Measurements from ENCODE around the gene UACA. TPM values are rescaled to one million over a fixed set of nuclear protein-coding genes. Genes with fewer than 3 reads are reported as not detected.

UACA gene
- total and polyA plus RNA-seq, 3 experiments from 2014 or later, result 0.53 to 0.81 TPM; not detected in 1

DNA sequence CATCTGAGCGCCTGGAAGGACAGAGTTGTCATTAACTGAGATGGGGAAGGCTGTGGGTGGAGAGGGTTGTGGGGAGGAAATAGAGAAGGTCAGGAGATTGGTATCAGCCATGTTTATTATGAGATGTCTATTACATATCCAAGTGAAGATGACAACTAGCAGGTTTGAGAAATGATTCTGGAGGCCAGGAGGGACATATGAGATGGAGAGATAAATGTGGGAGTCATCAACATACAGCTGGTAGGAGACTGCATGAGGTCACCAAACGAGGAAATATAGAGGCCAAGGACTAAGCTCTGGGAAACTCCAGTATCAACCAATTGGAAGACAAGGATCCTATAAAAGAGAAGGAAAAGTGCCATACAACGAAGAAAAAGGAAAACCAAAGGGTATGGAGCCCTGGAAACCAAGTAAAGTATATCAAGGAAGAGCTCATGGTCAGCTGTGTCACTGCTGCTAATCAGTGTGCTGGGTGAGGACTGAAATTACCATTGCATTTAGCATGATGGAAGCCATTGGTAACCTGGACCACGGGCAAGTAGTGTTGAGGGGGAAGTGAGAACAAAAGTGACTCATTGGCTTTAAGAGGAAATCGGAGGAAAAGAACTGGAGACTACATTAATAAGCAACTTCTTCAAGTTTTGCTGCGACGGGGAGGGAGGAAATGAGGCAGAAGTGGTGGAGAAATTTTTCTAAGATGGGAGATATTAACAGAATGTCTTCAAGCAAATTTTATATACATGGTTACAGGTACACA is 14.0 kb upstream of the UACA start:
- Histone ChIP-seq H3K4me3 (ENCODE audit: low read length) (no peak overlapping the region), H3K9me3 (ENCODE audit: low read length) (no peaks in the 10 kb centered on the region), H3K27me3 (ENCODE audit: insufficient read depth, low read length, poor library complexity, severe bottlenecking) (no peaks in the 10 kb centered on the region), H3K27ac (ENCODE audit: low read depth, low read length) (no peak overlapping the region), H3K4me1 (ENCODE audit: insufficient read depth, low read length) (no peaks in the 10 kb centered on the region), H3K36me3 (ENCODE audit: insufficient read depth, low read length) (no peaks in the 10 kb centered on the region)
- Mint-ChIP-seq H3K4me1 (no peaks in the 10 kb centered on the region), H3K27me3 (peaks cover 27 to 29% of the 10 kb centered on the region in 2 donors), H3K9me3 (no peaks in the 10 kb centered on the region), H3K36me3 (peaks cover 0 to 2% (median 0%) of the 10 kb centered on the region in 3 donors), H3K4me3 (no peak overlapping the region), H3K27ac (no peak overlapping the region)
- DNase-seq, result no peak
- CTCF ChIA-PET, result no interaction called here
- POLR2A ChIA-PET, result no interaction called here

DNA sequence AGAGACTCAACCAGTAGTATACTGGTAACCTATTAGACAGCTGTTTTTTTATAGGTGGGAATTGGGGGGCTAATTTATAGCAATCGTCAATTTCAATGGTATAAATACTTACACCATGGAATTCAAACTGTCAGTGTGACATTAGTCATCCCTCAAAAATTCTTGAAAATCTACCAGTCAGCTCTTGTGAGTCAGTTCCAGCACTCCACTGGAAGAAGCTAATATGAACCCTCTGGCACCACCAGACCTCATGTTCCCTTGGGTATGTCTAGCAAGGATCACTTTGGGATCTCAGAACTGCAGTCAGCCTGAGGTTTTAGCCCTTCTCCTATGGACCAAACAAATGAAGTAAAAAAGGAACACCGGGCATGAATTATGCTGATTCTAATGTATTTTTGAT is 11.8 kb upstream of the UACA start:
- Histone ChIP-seq H3K4me1 (ENCODE audit: insufficient read depth, low read length) (no peaks in the 10 kb centered on the region), H3K27ac (ENCODE audit: low read depth, low read length) (no peak overlapping the region), H3K4me3 (ENCODE audit: low read length) (no peak overlapping the region), H3K9me3 (ENCODE audit: low read length) (no peaks in the 10 kb centered on the region), H3K27me3 (ENCODE audit: insufficient read depth, low read length, poor library complexity, severe bottlenecking) (no peaks in the 10 kb centered on the region), H3K36me3 (ENCODE audit: insufficient read depth, low read length) (no peaks in the 10 kb centered on the region)
- H3K27me3 Mint-ChIP-seq, result peaks cover 13 to 23% of the 10 kb centered on the region in 2 donors
- H3K4me1 Mint-ChIP-seq, result no peaks in the 10 kb centered on the region
- DNase-seq, result no peak
- H3K9me3 Mint-ChIP-seq, result no peaks in the 10 kb centered on the region
- no peak overlapping the region for H3K4me3 Mint-ChIP-seq
- H3K27ac Mint-ChIP-seq, result peak overlapping the region in 1 of 8 donors; percentile 11
- ChIA-PET POLR2A (no interaction called here), CTCF (no interaction called here)
- no peaks in the 10 kb centered on the region for H3K36me3 Mint-ChIP-seq

DNA sequence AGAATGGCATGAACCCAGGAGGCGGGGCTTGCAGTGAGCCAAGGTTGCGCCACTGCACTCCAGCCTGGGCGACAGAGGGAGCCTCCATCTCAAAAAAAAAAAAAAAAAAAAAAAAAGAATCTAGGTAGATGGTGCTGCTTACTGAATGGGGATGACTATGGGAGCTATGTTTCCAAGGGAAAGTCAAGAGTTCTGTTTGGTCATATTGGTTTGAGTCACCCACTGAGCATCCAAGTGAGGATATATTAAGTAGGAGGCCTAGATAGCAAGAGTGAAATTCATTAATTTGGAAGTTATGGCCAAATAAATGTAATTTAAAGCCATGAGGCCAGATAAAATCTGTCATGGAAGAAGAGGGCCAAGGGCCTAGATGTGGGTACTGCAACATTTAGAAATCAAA is 9.0 kb upstream of the UACA start:
- no peaks in the 10 kb centered on the region for H3K36me3 Mint-ChIP-seq
- no peaks in the 10 kb centered on the region for H3K9me3 ChIP-seq (ENCODE audit: low read length)
- no peaks in the 10 kb centered on the region for H3K36me3 ChIP-seq (ENCODE audit: insufficient read depth, low read length)
- no peak overlapping the region for H3K27ac ChIP-seq (ENCODE audit: low read depth, low read length)
- H3K4me1 Mint-ChIP-seq, result peaks cover 0 to 8% (median 3%) of the 10 kb centered on the region in 3 donors
- H3K27me3 Mint-ChIP-seq, result peaks cover 6 to 22% of the 10 kb centered on the region in 2 donors
- no peak for DNase-seq
- no peak overlapping the region for H3K4me3 Mint-ChIP-seq
- no peak overlapping the region for H3K27ac Mint-ChIP-seq
- no peak overlapping the region for H3K4me3 ChIP-seq (ENCODE audit: low read length)
- no peaks in the 10 kb centered on the region for H3K9me3 Mint-ChIP-seq
- H3K4me1 ChIP-seq (ENCODE audit: insufficient read depth, low read length), result no peaks in the 10 kb centered on the region
- ChIA-PET CTCF (no interaction called here), POLR2A (no interaction called here)
- H3K27me3 ChIP-seq (ENCODE audit: insufficient read depth, low read length, poor library complexity, severe bottlenecking), result no peaks in the 10 kb centered on the region

- CTCF ChIA-PET, result no interaction called here
- no peak overlapping the region for H3K27ac Mint-ChIP-seq
Observed at GRCh38 chr15:70770863-70771262, 7.5 kb upstream of the UACA start.

DNA sequence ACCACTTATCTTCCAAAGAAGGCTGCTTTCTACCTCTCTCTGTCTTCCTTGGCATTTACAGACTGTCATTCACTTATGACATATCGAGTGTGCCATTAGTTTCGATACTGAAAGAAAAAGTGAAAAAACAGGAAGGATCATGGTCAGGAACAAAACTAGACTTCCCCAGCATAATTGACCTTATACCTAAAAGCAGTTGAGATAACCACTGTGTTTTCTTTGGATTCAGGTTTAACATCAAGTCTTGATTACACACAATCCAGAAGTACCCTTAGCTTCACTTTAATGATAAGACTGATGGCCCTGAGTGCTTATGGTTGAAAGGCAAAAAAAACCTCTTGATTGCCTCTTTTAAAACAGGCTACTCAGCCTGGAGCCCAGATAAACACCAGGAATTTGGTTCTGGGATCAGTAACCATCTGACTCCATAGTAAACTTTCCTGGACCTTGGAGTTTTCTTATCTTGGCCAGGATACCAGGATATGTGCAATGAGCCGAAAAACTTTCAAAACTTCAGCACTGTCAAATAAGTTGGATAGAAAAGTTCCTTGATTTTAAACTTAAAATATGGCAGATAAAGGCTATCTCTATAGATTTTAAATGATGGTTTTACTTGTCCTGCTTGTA is 5.0 kb upstream of the UACA start:
- no peaks in the 10 kb centered on the region for H3K9me3 ChIP-seq (ENCODE audit: low read length)
- peaks cover 8% of the 10 kb centered on the region for H3K4me1 ChIP-seq (ENCODE audit: insufficient read depth, low read length)
- Mint-ChIP-seq H3K4me1 (peaks cover 7 to 14% (median 8%) of the 10 kb centered on the region in 3 donors), H3K27ac (no peak overlapping the region), H3K4me3 (no peak overlapping the region), H3K27me3 (peaks cover 19 to 45% of the 10 kb centered on the region in 2 donors), H3K9me3 (peaks cover 0 to 2% (median 0%) of the 10 kb centered on the region in 5 donors), H3K36me3 (peaks cover 0 to 2% (median 0%) of the 10 kb centered on the region in 3 donors)
- no peaks in the 10 kb centered on the region for H3K36me3 ChIP-seq (ENCODE audit: insufficient read depth, low read length)
- H3K27me3 ChIP-seq (ENCODE audit: insufficient read depth, low read length, poor library complexity, severe bottlenecking), result peaks cover 6% of the 10 kb centered on the region
- ChIA-PET CTCF (no interaction called here), POLR2A (no interaction called here)
- DNase-seq, result no peak
- no peak overlapping the region for H3K4me3 ChIP-seq (ENCODE audit: low read length)
- no peak overlapping the region for H3K27ac ChIP-seq (ENCODE audit: low read depth, low read length)

More at GRCh38 chr15:70770863-70771262, 7.5 kb upstream of the UACA start:
- no peaks in the 10 kb centered on the region for H3K9me3 ChIP-seq (ENCODE audit: low read length)
- H3K4me3 ChIP-seq (ENCODE audit: low read length), result no peak overlapping the region
- H3K36me3 ChIP-seq (ENCODE audit: insufficient read depth, low read length), result no peaks in the 10 kb centered on the region
- no peak for DNase-seq
- no peaks in the 10 kb centered on the region for H3K4me1 ChIP-seq (ENCODE audit: insufficient read depth, low read length)
- H3K27ac ChIP-seq (ENCODE audit: low read depth, low read length), result no peak overlapping the region
- POLR2A ChIA-PET, result no interaction called here
- Mint-ChIP-seq H3K36me3 (peaks cover 0 to 2% (median 0%) of the 10 kb centered on the region in 3 donors), H3K9me3 (no peaks in the 10 kb centered on the region), H3K4me1 (peaks cover 0 to 8% (median 3%) of the 10 kb centered on the region in 3 donors), H3K4me3 (no peak overlapping the region), H3K27me3 (peaks cover 4 to 22% of the 10 kb centered on the region in 2 donors)
- H3K27me3 ChIP-seq (ENCODE audit: insufficient read depth, low read length, poor library complexity, severe bottlenecking), result no peaks in the 10 kb centered on the region

GRCh38 chr15:70767667-70768066 is 4.3 kb upstream of the UACA start:
- peaks cover 15 to 46% of the 10 kb centered on the region in 2 donors for H3K27me3 Mint-ChIP-seq
- no peak for DNase-seq

GRCh38 chr15:70766597-70766996 is 3.2 kb upstream of the UACA start:
- Mint-ChIP-seq H3K9me3 (peaks cover 0 to 2% (median 0%) of the 10 kb centered on the region in 5 donors), H3K4me1 (peaks cover 12 to 21% (median 17%) of the 10 kb centered on the region in 3 donors), H3K27me3 (peaks cover 19 to 54% of the 10 kb centered on the region in 2 donors), H3K36me3 (peaks cover 0 to 2% (median 0%) of the 10 kb centered on the region in 3 donors), H3K27ac (no peak overlapping the region), H3K4me3 (no peak overlapping the region)
- Histone ChIP-seq H3K27ac (ENCODE audit: low read depth, low read length) (no peak overlapping the region), H3K4me3 (ENCODE audit: low read length) (no peak overlapping the region), H3K27me3 (ENCODE audit: insufficient read depth, low read length, poor library complexity, severe bottlenecking) (peaks cover 13% of the 10 kb centered on the region), H3K9me3 (ENCODE audit: low read length) (no peaks in the 10 kb centered on the region), H3K4me1 (ENCODE audit: insufficient read depth, low read length) (peaks cover 16% of the 10 kb centered on the region), H3K36me3 (ENCODE audit: insufficient read depth, low read length) (no peaks in the 10 kb centered on the region)
- CTCF ChIA-PET, result no interaction called here
- DNase-seq, result no peak
- POLR2A ChIA-PET, result no interaction called here

More at GRCh38 chr15:70767667-70768066, 4.3 kb upstream of the UACA start:
- Histone ChIP-seq H3K9me3 (ENCODE audit: low read length) (no peaks in the 10 kb centered on the region), H3K27me3 (ENCODE audit: insufficient read depth, low read length, poor library complexity, severe bottlenecking) (peaks cover 7% of the 10 kb centered on the region), H3K27ac (ENCODE audit: low read depth, low read length) (no peak overlapping the region), H3K4me3 (ENCODE audit: low read length) (no peak overlapping the region), H3K36me3 (ENCODE audit: insufficient read depth, low read length) (no peaks in the 10 kb centered on the region), H3K4me1 (ENCODE audit: insufficient read depth, low read length) (peaks cover 9% of the 10 kb centered on the region)
- no peak overlapping the region for H3K4me3 Mint-ChIP-seq
- H3K9me3 Mint-ChIP-seq, result peaks cover 0 to 2% (median 0%) of the 10 kb centered on the region in 5 donors
- H3K4me1 Mint-ChIP-seq, result peaks cover 8 to 14% (median 9%) of the 10 kb centered on the region in 3 donors
- POLR2A ChIA-PET, result no interaction called here
- CTCF ChIA-PET, result interaction anchor here (0.7 kb wide), 1 partner anchor 70 kb away, joined by 3 read pairs; no protein-coding TSS in a partner anchor
- peaks cover 0 to 2% (median 0%) of the 10 kb centered on the region in 3 donors for H3K36me3 Mint-ChIP-seq
- no peak overlapping the region for H3K27ac Mint-ChIP-seq

Measured in CD8-positive, alpha-beta memory T cell (primary cell).